GM12878 (cell line): ENCODE data around the gene ZNF816. TPM values are rescaled to one million over a fixed set of nuclear protein-coding genes. Genes with fewer than 3 reads are reported as not detected.

Experiments
- ATAC-seq: fragments of 200-7000 bp; cut with Tn5 transposase; 3 replicates; pipeline ENCODE4 v1.9.1; 2020; ENCODE audit warnings: mild to moderate bottlenecking, moderate library complexity
- BruUV-seq: library from RNA; stranded (reverse); fragments of 400-500 nt; replicated peaks from 2 replicates; lab custom pipeline; 2021; lab: Mats Ljungman, UMichigan
- CTCF ChIA-PET: fragments of 300-600 bp; sonication (Branson Sonifier 250); formaldehyde crosslinking; extraction: SDS; loops from one replicate; lab custom pipeline; 2021; ENCODE audit warnings: inconsistent platforms; lab: Yijun Ruan, JAX
- POLR2A ChIA-PET: fragments of 350-600 bp; formaldehyde crosslinking; extraction: SDS; loops from one replicate; lab custom pipeline; 2021; ENCODE audit warnings: inconsistent platforms; lab: Charles Lee
- RAD21 ChIA-PET: fragments of 300-600 bp; sonication (Branson Sonifier 250); formaldehyde crosslinking; loops from one replicate; lab custom pipeline; 2023; ENCODE audit warnings: antibody characterized with exemption; ENCODE audit not compliant: unreplicated experiment; lab: Charles Lee
- SMC1A ChIA-PET: fragments of 300-600 bp; sonication (Branson Sonifier 250); formaldehyde crosslinking; loops from one replicate; lab custom pipeline; 2023; ENCODE audit not compliant: unreplicated experiment, uncharacterized antibody; lab: Charles Lee
- DNase-seq: peaks from one replicate; pipeline ENCODE4 v3.0.0-alpha.2; 2011; ENCODE audit warnings: low read depth, low spot score
- FAIRE-seq: peaks from 3 replicates; lab custom pipeline; 2011; peaks lifted over from hg19 to GRCh38; lab: Jason Lieb, UNC
- H2AFZ ChIP-seq: 2 replicates; pipeline ENCODE4 v1.6.0; 2011; ENCODE audit warnings: low read depth, low read length, control low read depth; ENCODE audit not compliant: control insufficient read depth
- H3K27ac ChIP-seq: 2 replicates; pipeline ENCODE4 v1.5.1; 2011; ENCODE audit warnings: control low read depth; ENCODE audit not compliant: control insufficient read depth, insufficient read depth
- H3K27me3 ChIP-seq, 2 experiments: replicated peaks in 1 of 2; 2 replicates each; pipeline versions ENCODE4 v1.6.0 to v1.6.1; 2011; ENCODE audit warnings: low read length in 1 of 2; ENCODE audit not compliant: control insufficient read depth in 2 of 2, insufficient read depth in 2 of 2
- H3K36me3 ChIP-seq, 2 experiments: 2 replicates each; pipeline ENCODE4 v1.5.1; 2011; ENCODE audit warnings: low read length in 1 of 2; ENCODE audit not compliant: control insufficient read depth in 2 of 2, insufficient read depth in 2 of 2
- H3K4me1 ChIP-seq: 2 replicates; pipeline ENCODE4 v1.6.1; 2011; ENCODE audit warnings: mild to moderate bottlenecking, low read length, moderate library complexity, mixed read lengths; ENCODE audit not compliant: control insufficient read depth, insufficient read depth
- H3K4me2 ChIP-seq: 2 replicates; pipeline ENCODE4 v1.6.0; 2011; ENCODE audit warnings: control low read depth; ENCODE audit not compliant: control insufficient read depth, insufficient read depth
- H3K4me3 ChIP-seq: fragments of 200-600 bp; sonication (generic); 2 replicates; pipeline ENCODE4 v1.5.1; 2016
- H3K79me2 ChIP-seq: 2 replicates; pipeline ENCODE4 v1.6.0; 2011; ENCODE audit warnings: low read length; ENCODE audit not compliant: control insufficient read depth, insufficient read depth
- H3K9ac ChIP-seq: 2 replicates; pipeline ENCODE4 v1.8.0; 2011; ENCODE audit warnings: low read length, control low read depth, mixed read lengths; ENCODE audit not compliant: control insufficient read depth, insufficient read depth
- H3K9me3 ChIP-seq: replicated peaks from 3 replicates; pipeline ENCODE4 v1.5.1; 2011; ENCODE audit warnings: mild to moderate bottlenecking, low read length; ENCODE audit not compliant: control insufficient read depth, insufficient read depth
- H4K20me1 ChIP-seq: 2 replicates; pipeline ENCODE4 v1.6.0; 2011; ENCODE audit not compliant: control insufficient read depth, insufficient read depth
- CEBPB ChIP-seq, 2 experiments: fragments of 150-350 bp in 1 of 2; IDR thresholded peaks; 2 replicates each; pipeline ENCODE4 v1.6.1; 2012 to 2014; ENCODE audit warnings: low read depth in 2 of 2, low read length in 2 of 2, borderline replicate concordance in 1 of 2, inconsistent platforms in 1 of 2
- CHD1 ChIP-seq: IDR thresholded peaks from 2 replicates; pipeline ENCODE4 v1.6.1; 2012; ENCODE audit warnings: low read depth, low read length, improper control_type of control experiment
- DPF2 ChIP-seq: fragments of 450-650 bp; IDR thresholded peaks from 2 replicates; pipeline ENCODE4 v1.6.1; 2017; ENCODE audit warnings: mild to moderate bottlenecking
- ETV6 ChIP-seq, 2 experiments: fragments of 450-650 bp in 1 of 2; IDR thresholded peaks in 1 of 2; conservative IDR thresholded peaks in 1 of 2; 2 replicates each; pipeline ENCODE4 v1.6.1; 2014; ENCODE audit warnings: antibody characterized with exemption in 1 of 2, borderline replicate concordance in 1 of 2, low read depth in 1 of 2, mild to moderate bottlenecking in 1 of 2, moderate library complexity in 1 of 2
- IRF3 ChIP-seq: fragments of 450-650 bp; IDR thresholded peaks from 2 replicates; pipeline ENCODE4 v1.6.1; 2014; ENCODE audit warnings: mild to moderate bottlenecking
- LARP7 ChIP-seq: fragments of 450-650 bp; IDR thresholded peaks from 2 replicates; pipeline ENCODE4 v1.6.1; 2017; ENCODE audit warnings: mild to moderate bottlenecking
- MYB ChIP-seq: fragments of 150-350 bp; IDR thresholded peaks from 2 replicates; pipeline ENCODE4 v1.6.1; 2014; ENCODE audit warnings: mild to moderate bottlenecking, low read depth, low read length, borderline replicate concordance
- NFYA ChIP-seq: IDR thresholded peaks from 2 replicates; pipeline ENCODE4 v1.6.1; 2011; ENCODE audit warnings: low read depth, mild to moderate bottlenecking, low read length, improper control_type of control experiment, borderline replicate concordance
- PAX5 ChIP-seq: IDR thresholded peaks from 2 replicates; pipeline ENCODE4 v1.6.1; 2011; ENCODE audit warnings: low read depth, low read length, borderline replicate concordance
- POLR2AphosphoS5 ChIP-seq: IDR thresholded peaks from 2 replicates; pipeline ENCODE4 v1.6.1; 2011; ENCODE audit warnings: mild to moderate bottlenecking, low read length, inconsistent platforms
- SIX5 ChIP-seq: IDR thresholded peaks from 2 replicates; pipeline ENCODE4 v1.6.1; 2011; ENCODE audit warnings: mild to moderate bottlenecking, low read depth, low read length, moderate library complexity; ENCODE audit not compliant: severe bottlenecking
- STAT3 ChIP-seq: IDR thresholded peaks from 2 replicates; pipeline ENCODE4 v1.6.1; 2011; ENCODE audit warnings: low read depth, low read length, improper control_type of control experiment
- TAF1 ChIP-seq: IDR thresholded peaks from 2 replicates; pipeline ENCODE4 v1.6.1; 2011; ENCODE audit warnings: mild to moderate bottlenecking, low read depth, low read length, borderline replicate concordance
- TCF7 ChIP-seq: IDR thresholded peaks from 2 replicates; pipeline ENCODE4 v1.6.1; 2014; ENCODE audit warnings: antibody characterized with exemption, borderline replicate concordance
- USF1 ChIP-seq: IDR thresholded peaks from 2 replicates; pipeline ENCODE4 v1.6.1; 2011; ENCODE audit warnings: borderline replicate concordance, low read depth, mild to moderate bottlenecking, moderate library complexity, mixed read lengths, low read length; ENCODE audit not compliant: insufficient read depth; ENCODE audit errors: extremely low read length
- YBX1 ChIP-seq: fragments of 450-650 bp; IDR thresholded peaks from 2 replicates; pipeline ENCODE4 v1.6.1; 2016; ENCODE audit warnings: antibody characterized with exemption
- ZNF207 ChIP-seq: fragments of 450-650 bp; IDR thresholded peaks from 2 replicates; pipeline ENCODE4 v1.6.1; 2014; ENCODE audit warnings: antibody characterized with exemption, mild to moderate bottlenecking, borderline replicate concordance
- ZNF217 ChIP-seq: fragments of 450-650 bp; IDR thresholded peaks from 2 replicates; pipeline ENCODE4 v1.6.1; 2017; ENCODE audit warnings: antibody characterized with exemption, mild to moderate bottlenecking
- ZNF24 ChIP-seq: fragments of 450-650 bp; IDR thresholded peaks from 2 replicates; pipeline ENCODE4 v1.6.1; 2017; ENCODE audit warnings: antibody characterized with exemption, mild to moderate bottlenecking
- WGBS: methylation state at CpG from one replicate; pipeline ENCODE4 v1.1.6; 2016; ENCODE audit warnings: low lambda C conversion rate; ENCODE audit not compliant: insufficient replicate concordance, insufficient coverage; ENCODE audit errors: missing lambda C conversion rate; 5-methylcytosine and 5-hydroxymethylcytosine counted together
- in situ Hi-C: fragments of 300-500 bp; cut with MboI; formaldehyde crosslinking; loops from 9 replicates; pipeline ENCODE4 v1.14.3; 2018; ENCODE audit warnings: mixed read lengths
- intact Hi-C: fragments of 100-400 bp; cut with micrococcal nuclease; formaldehyde crosslinking; loops from one replicate; pipeline ENCODE4 v1.14.2; 2022; ENCODE audit not compliant: unreplicated experiment
- polyA plus RNA-seq, 11 experiments: library from polyadenylated mRNA; depleted of rRNA in 4 of 11; unstranded in 6 of 11; stranded (reverse) in 5 of 11; fragments of >200 nt; fragmentation: Nextera tagmentation in 4 of 11; fragmentation: Illumina TruSeq in 1 of 11; extraction: Ambion mirVana in 4 of 11; extraction: Trizol in 1 of 11; gene quantifications; 1 replicate in 1 of 11; 2 replicates in 10 of 11; pipeline versions ENCODE4 v1.2.1 to v1.2.3, GENCODE V29; 2011 to 2016; ENCODE audit warnings: inconsistent platforms in 2 of 11, missing spikeins in 2 of 11, low read depth in 1 of 11
- total RNA-seq, 4 experiments: library from RNA; depleted of rRNA in 3 of 4; stranded (reverse); fragments of >200 nt in 3 of 4; fragmentation: Illumina TruSeq in 1 of 4; extraction: Trizol in 1 of 4; gene quantifications; 2 replicates each; pipeline versions ENCODE4 v1.2.1 to v1.2.3, GENCODE V29; 2013 to 2021

ZNF816 gene
- total and polyA plus RNA-seq, 10 of the 15 experiments (the other 5 are each of a cell fraction or from before 2014, with no cell fraction given) = 4.0 to 15.6 (median 7.5) TPM

GRCh38 chr19:52990759-52991418, 28.2 kb upstream of the ZNF816 start:
- no TSS peak for BruUV-seq
- FAIRE-seq = no peak

More at GRCh38 chr19:52990759-52991418, 28.2 kb upstream of the ZNF816 start:
- TF ChIP-seq NFYA (no peak), SIX5 (no peak), ZNF207 (no peak), CEBPB (IDR thresholded peaks at IDR 0.05; ENCODE audit: borderline replicate concordance in 1 of 2, low read depth in 2 of 2, low read length in 2 of 2) (no peak), DPF2 (no peak), TCF7 (no peak), POLR2AphosphoS5 (no peak), CHD1 (no peak), ETV6 (conservative IDR thresholded peaks at IDR 0.05 in 1 of 2, IDR thresholded peaks at IDR 0.05 in 1 of 2; ENCODE audit: borderline replicate concordance in 1 of 2, low read depth in 1 of 2) (no peak), YBX1 (no peak), IRF3 (no peak), STAT3 (no peak), LARP7 (no peak), PAX5 (no peak), USF1 (no peak), ZNF24 (no peak), ZNF217 (no peak), MYB (no peak), TAF1 (no peak)
- no peak overlapping the region for H3K4me2 ChIP-seq
- ChIA-PET CTCF (no interaction called here), POLR2A (no interaction called here), RAD21 (no interaction called here), SMC1A (no interaction called here)
- in situ Hi-C loops (no loop called here), intact Hi-C loops (no loop called here)
- 74% methylated on average over 16 of the region's 16 CpGs for WGBS
- H3K79me2 ChIP-seq = no peaks in the 10 kb centered on the region
- H4K20me1 ChIP-seq = no peaks in the 10 kb centered on the region
- H3K9ac ChIP-seq = no peak overlapping the region
- H2AFZ ChIP-seq = no peak overlapping the region
- no peak for DNase-seq
- H3K4me1 ChIP-seq = no peaks in the 10 kb centered on the region
- ATAC-seq = no peak
- no peaks in the 10 kb centered on the region for H3K27me3 ChIP-seq
- H3K4me3 ChIP-seq = no peak overlapping the region
- H3K27ac ChIP-seq = no peak overlapping the region
- peaks cover 2% of the 10 kb centered on the region; the same call in 1 of the 3 replicates for H3K9me3 ChIP-seq
- H3K36me3 ChIP-seq = no peaks in the 10 kb centered on the region
